Measurements from ENCODE around the gene FBXO47. TPM values are rescaled to one million over a fixed set of nuclear protein-coding genes. Genes with fewer than 3 reads are reported as not detected.

Gene FBXO47
- total and polyA plus RNA-seq, 2 of the 4 experiments (the other 2 are of a cell fraction), result under 0.01 TPM; not detected in 1

GRCh38 chr17:38910325-38910724 is 56.9 kb downstream of the FBXO47 start:
- no peak overlapping the region for H3K18ac ChIP-seq (ENCODE audit: low read depth, low read length)
- H3K56ac ChIP-seq (ENCODE audit: extremely low read depth, insufficient read depth, low read length), result no peak overlapping the region
- no peak overlapping the region for H2AK9ac ChIP-seq (replicated peaks; ENCODE audit: low read depth, low read length, poor library complexity)
- H2BK15ac ChIP-seq (ENCODE audit: low read depth, low read length), result no peak overlapping the region
- H3K4ac ChIP-seq (ENCODE audit: low read depth, low read length), result no peak overlapping the region
- dilution Hi-C loops (cut with HindIII; ENCODE audit: low sequenced_read_pairs, unreplicated experiment), result no loop called here
- intact Hi-C loops (cut with micrococcal nuclease), result no loop called here
- 80% methylated on average over 3 of the region's 5 CpGs; no CpG with 5 or more reads in 1 of the 2 experiments for WGBS, 2 experiments (ENCODE audit: extremely low coverage in 2 of 2, insufficient read length in 1 of 2)
- no peak overlapping the region for H2AK5ac ChIP-seq (ENCODE audit: low read depth, low read length)
- in situ Hi-C loops (cut with MboI; ENCODE audit: low sequenced_read_pairs), result no loop called here
- H3K36me3 ChIP-seq (ENCODE audit: control insufficient read depth, insufficient read depth, low read length), result peaks cover 72% of the 10 kb centered on the region
- H3K23ac ChIP-seq (ENCODE audit: low read depth, low read length), result no peak overlapping the region
- H3K14ac ChIP-seq (replicated peaks; ENCODE audit: low read depth, low read length), result no peak overlapping the region
- H3K4me2 ChIP-seq (ENCODE audit: low read depth, low read length), result no peak overlapping the region
- H2AFZ ChIP-seq (replicated peaks; ENCODE audit: low read length, poor library complexity), result no peak overlapping the region
- H3K9me3 ChIP-seq (ENCODE audit: control insufficient read depth, insufficient read depth, low read length), result no peaks in the 10 kb centered on the region
- H2BK5ac ChIP-seq (ENCODE audit: low read depth, low read length, poor library complexity, severe bottlenecking), result no peak overlapping the region
- no peak overlapping the region for H4K8ac ChIP-seq (ENCODE audit: low read depth in 2 of 2, low read length in 2 of 2)
- POLR2A ChIA-PET (ENCODE audit: unreplicated experiment), result no interaction called here
- peaks cover 12% of the 10 kb centered on the region for H3K4me1 ChIP-seq (ENCODE audit: control insufficient read depth, insufficient read depth, low read length)
- H3K27me3 ChIP-seq (ENCODE audit: control insufficient read depth, insufficient read depth, low read length), result no peaks in the 10 kb centered on the region
- H3K79me1 ChIP-seq (ENCODE audit: low read depth in 1 of 2, low read length in 2 of 2), result peaks cover 60 to 98% of the 10 kb centered on the region in 2 experiments
- no peak for TF ChIP-seq NFE2L2 (IDR thresholded peaks at IDR 0.05; ENCODE audit: low read depth, low read length)
- no peak for TF ChIP-seq RAD21 (IDR thresholded peaks at IDR 0.05; ENCODE audit: low read length)
- no peak for TF ChIP-seq RCOR1 (IDR thresholded peaks at IDR 0.05; ENCODE audit: insufficient replicate concordance, low read length)
- no peak for TF ChIP-seq CHD1 (IDR thresholded peaks at IDR 0.05; ENCODE audit: low read depth, low read length)
- no peak for TF ChIP-seq MXI1 (IDR thresholded peaks at IDR 0.05; ENCODE audit: borderline replicate concordance, low read depth, low read length)
- no peak for TF ChIP-seq FOS (IDR thresholded peaks at IDR 0.05; ENCODE audit: low read depth, low read length)
- no peak for TF ChIP-seq POLR2A (IDR thresholded peaks at IDR 0.05; ENCODE audit: low read depth, low read length)
- TF ChIP-seq USF2 (IDR thresholded peaks at IDR 0.05; ENCODE audit: low read depth, low read length), result no peak
- TF ChIP-seq MAZ (IDR thresholded peaks at IDR 0.05; ENCODE audit: borderline replicate concordance, low read depth, low read length), result no peak
- TF ChIP-seq CTCF (conservative IDR thresholded peaks at IDR 0.05; ENCODE audit: low read depth, low read length), result no peak
- TF ChIP-seq ELK1 (IDR thresholded peaks at IDR 0.05; ENCODE audit: borderline replicate concordance, low read depth, low read length), result no peak
- no peak for TF ChIP-seq SMC3 (IDR thresholded peaks at IDR 0.05; ENCODE audit: low read depth, low read length)
- TF ChIP-seq CEBPB (IDR thresholded peaks at IDR 0.05; ENCODE audit: low read depth, low read length), result no peak
- TF ChIP-seq BHLHE40 (IDR thresholded peaks at IDR 0.05; ENCODE audit: low read depth, low read length), result no peak
- TF ChIP-seq MAFK (IDR thresholded peaks at IDR 0.05; ENCODE audit: low read depth, low read length), result no peak
- TF ChIP-seq RFX5 (IDR thresholded peaks at IDR 0.05; ENCODE audit: low read depth, low read length), result no peak
- H3K27ac ChIP-seq (ENCODE audit: insufficient read depth, low read length), result no peak overlapping the region
- CTCF ChIA-PET, result no interaction called here
- no peak for ATAC-seq (ENCODE audit: low read depth)
- no TSS peak for BruUV-seq (replicated peaks)
- no peak for DNase-seq
- peaks cover 98% of the 10 kb centered on the region for H4K20me1 ChIP-seq (ENCODE audit: insufficient read depth, low read length)
- no peak overlapping the region for H4K91ac ChIP-seq (ENCODE audit: insufficient read depth, low read depth, low read length)
- H3K9ac ChIP-seq (ENCODE audit: low read depth, low read length), result no peak overlapping the region
- H2BK20ac ChIP-seq (ENCODE audit: low read depth, low read length), result no peak overlapping the region
- no peak overlapping the region for H4K5ac ChIP-seq (ENCODE audit: low read depth, low read length)
- no peak overlapping the region for H3K4me3 ChIP-seq (ENCODE audit: insufficient read depth, low read depth, low read length)
- H3K9me1 ChIP-seq (ENCODE audit: insufficient read depth, low read length), result peaks cover 43% of the 10 kb centered on the region
- no peak overlapping the region for H2BK120ac ChIP-seq (ENCODE audit: low read depth, low read length)
